Measurements from ENCODE around the gene THOC3.
"Not testable (repeated sequence)": the region's sequence is repeated elsewhere in the genome, so short reads cannot be mapped to it uniquely, and the experiment has no call there.

THOC3 gene

DNA sequence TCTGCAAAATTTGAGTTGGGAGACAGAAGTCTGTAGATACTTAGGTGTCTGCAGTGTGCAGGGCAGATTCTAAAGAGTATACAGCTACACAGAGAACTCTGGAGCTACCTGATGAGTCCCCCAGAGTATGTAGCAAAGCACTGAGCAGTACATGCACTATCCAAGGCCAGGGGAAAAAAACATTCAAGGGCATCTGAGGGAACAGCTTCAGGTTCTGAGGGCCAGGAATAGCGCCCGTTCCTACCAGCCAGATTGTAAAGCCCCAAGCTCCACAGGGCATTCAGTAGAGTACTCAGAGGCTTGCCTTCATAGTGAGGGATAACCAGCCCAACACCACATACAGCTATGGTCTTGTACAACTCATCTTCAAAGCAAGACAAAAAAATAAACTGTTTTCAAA is 27.5 kb downstream of the THOC3 start:
- not testable (repeated sequence) for DNase-seq (ENCODE audit: low read depth)

DNA sequence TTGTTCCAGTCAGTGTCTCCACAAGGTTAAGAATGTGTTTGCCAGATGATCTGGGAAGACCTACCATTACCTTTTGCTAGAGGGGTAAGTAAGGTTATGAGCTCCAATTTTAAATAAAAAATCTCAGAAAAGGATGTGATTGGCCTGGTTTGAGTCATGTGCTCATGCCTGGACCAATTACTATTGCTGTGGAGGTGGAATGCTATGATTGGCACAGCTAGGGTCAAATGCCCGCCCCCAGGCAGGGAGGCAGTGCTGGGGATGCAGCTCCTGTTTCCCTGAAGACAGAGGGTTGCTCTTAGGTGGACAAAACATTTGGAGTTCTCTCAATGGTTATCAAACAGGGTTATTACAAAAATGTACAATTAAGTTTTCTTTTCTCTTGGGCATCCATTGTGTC is 29.6 kb downstream of the THOC3 start:
- not testable (repeated sequence) for DNase-seq (ENCODE audit: low read depth)

DNA sequence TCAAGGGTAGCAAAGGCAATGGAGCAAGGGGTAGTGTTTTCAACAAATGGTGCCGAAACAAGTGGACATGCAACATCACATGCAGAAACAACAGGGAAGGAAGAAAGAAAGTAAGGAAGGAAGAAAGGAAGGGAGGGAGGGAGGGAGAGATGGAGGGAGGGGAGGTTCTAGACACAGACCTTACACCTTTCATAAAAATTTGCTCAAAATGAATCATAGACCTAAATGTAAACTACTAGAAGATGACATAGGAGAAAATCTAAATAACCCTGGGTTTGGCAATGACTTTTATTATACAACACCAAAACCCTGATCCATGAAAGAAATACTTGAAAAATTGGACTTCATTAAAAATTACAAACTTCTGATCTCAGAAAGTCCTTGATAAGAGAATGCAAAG is 39.4 kb downstream of the THOC3 start:
- DNase-seq (ENCODE audit: low read depth) = not testable (repeated sequence)

DNA sequence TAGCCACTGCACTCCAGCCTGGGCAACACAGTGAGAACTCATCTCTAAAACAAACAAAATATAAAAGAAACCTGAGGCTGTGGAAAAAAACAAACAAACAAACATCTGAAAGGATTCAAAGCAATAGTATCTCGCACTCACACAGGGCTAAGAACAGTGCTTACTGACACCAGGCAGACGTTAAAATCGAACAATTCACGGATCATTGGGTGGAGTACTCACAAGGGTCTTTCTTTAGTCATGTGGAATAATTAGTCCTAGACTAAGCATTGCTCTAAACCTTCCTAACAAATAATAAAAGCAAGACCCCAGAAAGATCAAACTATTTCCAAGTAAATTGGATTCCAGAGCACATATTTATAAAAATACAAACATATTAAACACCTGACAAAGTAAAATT is 43.0 kb downstream of the THOC3 start:
- DNase-seq (ENCODE audit: low read depth) = not testable (repeated sequence)

DNA sequence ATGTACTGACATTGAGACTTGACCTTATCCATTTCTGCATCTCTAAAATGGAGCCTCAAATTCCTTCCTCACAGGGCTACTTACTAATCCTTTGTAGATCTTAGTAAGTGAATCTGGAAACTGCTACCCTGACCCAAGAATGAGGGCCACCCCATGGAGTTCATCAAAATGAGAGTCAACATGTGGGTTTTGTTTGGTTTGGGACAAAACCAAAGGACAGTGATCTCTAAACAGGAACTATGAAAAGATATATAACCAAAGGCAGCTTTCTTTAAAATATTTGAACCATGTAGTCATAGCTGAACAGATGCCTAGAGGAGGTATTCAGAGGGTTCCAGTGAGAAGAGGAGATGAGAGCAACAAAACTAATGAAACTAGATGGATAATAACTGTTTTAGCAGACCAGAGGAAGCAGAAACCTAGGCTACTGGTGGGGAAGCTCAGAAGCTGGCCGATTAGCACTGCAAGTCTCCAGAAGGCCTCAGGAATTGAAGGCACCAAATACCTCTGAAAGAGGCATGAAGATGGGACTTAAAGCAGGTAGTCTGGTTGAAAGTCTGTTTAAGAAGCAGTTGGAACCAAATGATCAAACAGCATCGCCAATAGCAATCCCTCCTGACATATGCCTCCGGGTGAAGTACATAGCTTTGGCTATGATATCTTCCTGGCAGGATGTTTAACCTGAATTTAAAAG is 45.8 kb downstream of the THOC3 start:
- DNase-seq (ENCODE audit: low read depth) = peak; percentile 94

DNA sequence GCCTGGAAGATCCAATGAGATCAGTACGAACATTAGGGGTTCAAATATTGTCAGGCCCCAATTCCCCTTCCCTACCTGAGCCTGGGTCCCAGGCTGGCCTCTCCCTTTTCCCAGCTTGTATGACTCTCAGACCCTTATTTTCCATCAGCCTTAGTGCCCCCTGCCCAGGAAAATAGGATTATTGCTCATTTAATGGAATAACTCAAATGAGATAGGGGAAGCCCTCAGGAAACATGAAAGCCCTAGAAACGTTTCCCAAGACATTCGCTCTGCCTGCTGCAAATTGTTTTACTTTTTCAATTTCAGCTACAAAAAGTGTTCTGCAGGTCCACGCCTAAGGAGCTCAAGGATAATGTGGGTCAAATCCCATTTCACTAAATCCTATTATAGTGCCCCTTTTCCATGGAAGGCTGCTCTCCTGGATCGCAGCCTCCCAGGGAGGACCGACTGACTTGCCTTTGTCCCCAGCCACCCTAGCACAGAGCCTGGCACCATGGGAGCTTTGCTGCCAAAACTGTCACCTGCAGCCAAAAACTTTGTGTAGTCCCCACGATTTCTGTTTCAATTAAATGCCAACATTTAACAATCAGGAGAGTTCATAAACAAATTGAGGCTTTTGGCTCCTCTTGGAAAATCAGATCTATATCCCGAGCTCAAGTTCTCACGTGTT is 46.9 kb downstream of the THOC3 start:
- DNase-seq (ENCODE audit: low read depth) = no peak

DNA sequence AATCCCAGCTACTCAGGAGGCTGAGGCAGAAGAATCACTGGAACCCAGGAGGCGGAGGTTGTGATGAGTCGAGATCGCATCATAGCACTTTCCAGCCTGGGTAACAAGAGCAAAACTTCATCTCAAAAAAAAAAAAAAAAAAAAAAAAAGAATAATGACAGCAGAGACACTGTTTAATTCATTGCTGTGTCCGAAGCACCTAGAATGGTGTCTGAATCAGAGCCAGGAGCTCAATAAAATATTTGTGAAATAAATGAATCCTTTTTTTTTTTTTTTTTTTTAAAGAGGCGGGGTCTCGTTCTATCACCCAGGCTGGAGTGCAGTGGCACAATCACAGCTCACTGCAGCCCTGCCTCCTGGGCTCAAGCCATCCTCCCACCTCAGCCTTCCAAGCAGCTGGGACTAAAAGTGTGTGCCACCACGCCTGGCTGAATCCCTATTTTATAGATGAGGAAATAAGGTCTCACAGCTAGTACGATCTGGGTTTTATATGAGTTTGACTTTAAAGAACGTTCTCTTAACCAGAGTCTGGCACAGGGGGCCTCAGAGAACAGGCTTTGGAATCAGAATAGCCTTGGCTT is 47.8 kb downstream of the THOC3 start:
- peak; percentile 75 for DNase-seq (ENCODE audit: low read depth)

DNA sequence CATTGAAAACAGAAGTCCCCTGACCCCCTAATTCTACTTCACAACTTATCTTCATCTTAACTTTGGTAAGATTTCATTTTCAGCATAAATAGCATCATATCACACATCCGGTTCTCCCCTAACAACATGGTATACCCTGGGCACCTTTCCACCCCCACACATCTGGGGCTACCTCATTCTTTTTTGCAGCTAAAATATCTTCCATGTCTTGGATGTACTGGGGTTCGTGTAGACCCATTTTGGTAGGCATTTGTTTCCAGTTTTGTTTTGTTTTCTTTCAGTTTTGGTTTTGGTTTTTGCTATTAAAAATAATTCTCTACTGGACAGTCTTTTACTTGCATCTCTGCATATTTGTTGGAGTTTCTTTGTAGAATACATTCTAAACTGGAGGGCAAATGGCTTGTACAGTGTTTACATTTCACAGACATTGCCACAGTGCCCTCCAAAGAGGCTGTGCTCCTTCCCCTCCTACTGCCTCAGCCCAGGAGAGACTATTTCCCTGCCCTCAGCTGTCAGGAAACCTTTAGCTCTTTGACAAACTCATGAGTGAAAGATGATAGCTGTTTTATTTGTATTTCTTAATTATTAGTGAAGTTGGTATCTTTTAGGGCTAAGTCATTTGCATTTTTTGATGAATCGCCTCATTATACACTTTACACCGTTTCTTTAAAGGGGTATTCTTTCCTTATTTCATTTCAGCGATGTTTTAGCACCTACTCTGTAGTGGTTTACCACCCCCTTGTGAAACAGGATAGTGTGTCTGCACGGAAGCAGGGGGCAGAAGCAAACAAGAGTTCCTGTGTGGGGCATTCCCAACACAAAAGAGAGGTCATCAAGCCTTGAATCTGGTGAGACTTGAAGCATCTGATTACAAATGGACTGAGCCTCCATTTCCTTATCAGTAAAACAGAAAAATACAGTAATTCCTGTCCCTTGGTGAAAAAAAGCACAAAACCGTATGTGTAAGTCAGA is 52.8 kb downstream of the THOC3 start:
- DNase-seq (ENCODE audit: low read depth) = not testable (repeated sequence)

DNA sequence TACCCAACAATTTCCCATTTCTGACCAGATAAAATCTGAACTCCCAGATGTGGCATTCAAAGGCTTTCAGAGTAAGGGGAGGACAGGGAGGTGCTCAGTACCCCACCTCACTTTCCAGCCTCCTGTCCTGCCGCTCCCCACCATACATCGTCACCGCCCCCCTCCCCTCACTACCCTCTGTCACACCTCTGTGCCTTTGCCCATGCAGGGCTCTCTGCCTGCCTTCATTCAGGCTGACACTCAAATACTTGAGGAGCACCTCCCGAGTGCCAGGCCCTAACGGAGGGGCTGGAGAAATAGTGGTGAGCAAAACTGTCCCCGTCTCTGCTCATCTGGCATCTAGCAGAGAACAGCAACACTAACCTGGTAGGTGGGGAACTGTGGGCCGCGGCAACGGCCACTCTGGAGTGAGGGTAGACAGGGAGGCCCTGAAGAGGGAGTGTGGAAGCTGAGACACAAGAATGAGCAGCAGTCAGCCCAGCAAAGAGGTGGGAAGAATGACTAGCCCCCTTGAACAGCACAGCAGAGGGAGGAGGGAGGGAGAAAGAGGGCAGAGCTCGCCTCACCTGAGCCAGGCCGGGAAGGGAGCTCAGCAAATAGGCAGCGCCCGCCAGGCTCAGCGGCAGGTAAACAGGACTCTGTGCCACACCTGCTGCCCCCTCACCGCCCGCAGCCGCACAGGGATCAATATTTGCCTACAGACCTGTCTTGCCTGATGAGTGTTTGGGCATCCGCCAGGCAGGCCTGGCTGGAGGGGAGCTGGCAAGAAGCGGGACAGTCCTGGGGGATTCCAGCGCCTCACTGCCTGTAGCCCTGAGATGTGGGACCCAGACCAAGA is 54.1 kb downstream of the THOC3 start:
- not testable (repeated sequence) for DNase-seq (ENCODE audit: low read depth)

DNA sequence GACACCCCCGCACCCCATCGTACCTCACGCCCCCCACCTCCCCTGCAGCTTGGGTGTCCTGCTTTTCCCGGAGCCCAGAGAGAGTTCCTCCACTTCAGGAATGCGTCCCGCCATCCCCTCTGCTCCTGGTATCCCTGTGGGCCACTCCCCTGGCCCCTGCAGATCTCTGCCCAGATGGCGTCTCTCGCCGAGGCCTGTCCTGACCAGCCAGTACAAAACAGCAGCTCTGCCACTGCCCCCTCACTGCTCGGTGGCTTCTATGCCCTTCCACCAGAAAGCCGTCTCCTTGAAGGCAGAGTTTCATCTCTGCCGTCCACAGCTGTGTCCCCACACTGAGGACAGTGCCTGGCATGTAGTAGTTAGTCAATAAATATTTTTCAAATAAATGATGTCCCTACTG is 58.0 kb downstream of the THOC3 start:
- DNase-seq (ENCODE audit: low read depth) = not testable (repeated sequence)

Measured in ELR (cell line).